Measurements from ENCODE around the gene GALNT10. TPM values are rescaled to one million over a fixed set of nuclear protein-coding genes. Genes with fewer than 3 reads are reported as not detected.

Gene GALNT10
- total RNA-seq, 1 donor from 2014 or later: 93.8 TPM

GRCh38 chr5:154470137-154470536 is 279.6 kb downstream of the GALNT10 start:
- H3K27me3 ChIP-seq: peaks cover 68% of the 10 kb centered on the region
- H3K9me3 ChIP-seq: no peaks in the 10 kb centered on the region
- ATAC-seq (no peak), DNase-seq (no peak)
- no peaks in the 10 kb centered on the region for H3K36me3 ChIP-seq
- intact Hi-C loops (cut with DNase I): no loop called here
- no peak overlapping the region for H3K4me3 ChIP-seq
- no peak overlapping the region for H3K27ac ChIP-seq
- H3K4me1 ChIP-seq: peaks cover 15% of the 10 kb centered on the region
- TF ChIP-seq CTCF (IDR thresholded peaks at IDR 0.05): no peak

Small RNA genes lying within 50 kb of the gene (microRNA-seq; reads per million reads assigned to microRNA genes)
- gene MIR1294 (ENCODE audit: borderline microRNAs expressed): 2.6 reads per million, percentile 16 among the genes with 10 or more reads in this experiment

Other genes starting within 250 kb of the GALNT10 start
- 37.4 TPM for gene FAM114A2, start 151.8 kb upstream of the GALNT10 start, total RNA-seq
- 32.8 TPM for gene MFAP3, start 151.8 kb upstream of the GALNT10 start, total RNA-seq

All from upper lobe of right lung (tissue), 1 donor.